ENCODE measurements around the gene CYP2E1.
"Not testable (repeated sequence)": the region's sequence is repeated elsewhere in the genome, so short reads cannot be mapped to it uniquely, and the experiment has no call there.

Gene CYP2E1

DNA sequence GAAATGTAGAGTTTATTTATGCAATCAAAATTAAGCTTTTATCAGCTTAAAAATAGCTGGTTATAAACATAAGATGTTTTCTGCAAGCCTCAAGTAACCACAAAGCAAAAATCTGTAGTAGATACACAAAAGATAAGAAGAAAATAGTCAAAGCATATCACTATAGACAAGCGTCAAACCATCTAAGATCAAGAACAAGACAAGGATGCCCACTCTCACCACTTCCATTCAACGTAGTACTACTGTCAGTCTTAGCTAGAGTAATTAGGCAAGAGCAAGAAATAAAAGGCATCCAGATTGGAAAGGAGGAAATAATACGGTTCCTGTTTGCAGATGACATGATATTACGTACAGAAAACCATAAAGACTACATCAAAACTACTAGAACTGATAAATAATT lies 17.5 kb upstream of the CYP2E1 start:
- DNase-seq (ENCODE audit: low spot score) = no peak
- TF ChIP-seq, protein P1, sequence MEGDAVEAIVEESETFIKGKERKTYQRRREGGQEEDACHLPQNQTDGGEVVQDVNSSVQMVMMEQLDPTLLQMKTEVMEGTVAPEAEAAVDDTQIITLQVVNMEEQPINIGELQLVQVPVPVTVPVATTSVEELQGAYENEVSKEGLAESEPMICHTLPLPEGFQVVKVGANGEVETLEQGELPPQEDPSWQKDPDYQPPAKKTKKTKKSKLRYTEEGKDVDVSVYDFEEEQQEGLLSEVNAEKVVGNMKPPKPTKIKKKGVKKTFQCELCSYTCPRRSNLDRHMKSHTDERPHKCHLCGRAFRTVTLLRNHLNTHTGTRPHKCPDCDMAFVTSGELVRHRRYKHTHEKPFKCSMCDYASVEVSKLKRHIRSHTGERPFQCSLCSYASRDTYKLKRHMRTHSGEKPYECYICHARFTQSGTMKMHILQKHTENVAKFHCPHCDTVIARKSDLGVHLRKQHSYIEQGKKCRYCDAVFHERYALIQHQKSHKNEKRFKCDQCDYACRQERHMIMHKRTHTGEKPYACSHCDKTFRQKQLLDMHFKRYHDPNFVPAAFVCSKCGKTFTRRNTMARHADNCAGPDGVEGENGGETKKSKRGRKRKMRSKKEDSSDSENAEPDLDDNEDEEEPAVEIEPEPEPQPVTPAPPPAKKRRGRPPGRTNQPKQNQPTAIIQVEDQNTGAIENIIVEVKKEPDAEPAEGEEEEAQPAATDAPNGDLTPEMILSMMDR (IDR thresholded peaks at IDR 0.05; ENCODE audit: extremely low read depth, missing control alignments) = no peak

DNA sequence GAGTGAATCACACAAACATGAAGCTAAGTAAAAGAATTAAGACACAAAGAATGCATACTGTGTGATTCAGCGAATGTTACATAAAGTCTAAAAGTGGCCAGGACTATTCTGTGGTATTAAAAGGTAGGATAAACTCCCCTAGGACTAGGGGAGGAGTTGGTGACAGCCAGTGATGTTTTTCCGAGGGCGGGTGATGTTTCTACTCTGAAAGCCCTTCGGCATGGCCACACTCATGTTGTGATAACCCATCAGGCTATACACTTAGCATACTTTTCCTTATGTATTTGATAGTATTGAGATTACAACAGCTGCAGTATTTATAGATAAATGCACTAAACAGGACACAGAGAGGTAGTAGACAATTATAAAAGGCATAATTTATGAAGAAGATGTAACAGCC lies 15.8 kb upstream of the CYP2E1 start:
- DNase-seq (ENCODE audit: low spot score) = no peak
- TF ChIP-seq, protein P1 (IDR thresholded peaks at IDR 0.05; ENCODE audit: extremely low read depth, missing control alignments) = no peak

DNA sequence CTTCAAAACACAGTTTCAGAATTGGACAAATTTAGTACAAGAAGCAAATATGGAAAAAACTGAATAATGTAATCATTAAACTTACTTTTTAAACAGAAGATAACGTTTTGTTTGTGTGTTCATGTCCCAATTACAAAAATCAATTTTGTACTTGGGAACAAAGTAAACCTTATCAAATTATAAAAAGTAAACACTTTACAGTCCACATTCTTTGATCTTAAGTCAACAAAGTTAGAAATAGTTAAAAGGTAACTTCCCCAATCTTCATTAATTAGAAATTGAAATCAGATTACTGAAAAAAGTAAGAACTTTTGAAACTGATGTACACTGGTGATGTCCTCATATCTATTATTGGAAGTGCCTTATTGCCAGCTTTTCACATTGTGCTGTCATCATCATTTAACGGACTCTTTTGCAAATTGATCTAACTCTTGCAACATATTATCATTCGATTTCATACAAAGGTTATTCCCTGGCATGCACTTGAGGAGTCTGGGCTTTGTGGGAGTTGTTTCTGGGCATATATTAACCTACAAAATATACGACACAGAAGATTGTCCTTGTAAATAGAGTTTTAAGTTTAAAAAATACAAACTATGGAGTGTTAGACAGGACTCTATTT lies 15.1 kb upstream of the CYP2E1 start:
- TF ChIP-seq, protein P1 (IDR thresholded peaks at IDR 0.05; ENCODE audit: extremely low read depth, missing control alignments) = no peak
- no peak for DNase-seq (ENCODE audit: low spot score)

DNA sequence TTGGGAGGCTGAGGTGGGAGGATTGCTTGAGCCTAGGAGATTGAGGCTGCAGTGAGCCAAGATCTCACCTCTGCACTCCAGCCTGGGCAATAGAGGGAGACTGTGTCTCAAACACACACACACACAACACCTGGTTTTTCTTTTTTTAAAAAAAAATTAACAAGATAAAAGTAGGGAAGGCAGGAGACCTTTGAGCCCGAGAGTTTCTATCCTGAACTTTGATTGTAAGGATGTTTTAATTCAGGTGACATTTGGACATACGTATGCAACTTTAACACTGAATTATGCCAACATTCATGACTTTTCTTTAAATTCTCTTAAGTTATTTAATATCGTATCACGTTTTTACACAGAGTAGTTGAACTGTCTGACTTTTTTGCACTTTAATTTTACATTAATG lies 11.7 kb upstream of the CYP2E1 start:
- DNase-seq (ENCODE audit: low spot score) = no peak
- TF ChIP-seq, protein P1 (IDR thresholded peaks at IDR 0.05; ENCODE audit: extremely low read depth, missing control alignments) = no peak

DNA sequence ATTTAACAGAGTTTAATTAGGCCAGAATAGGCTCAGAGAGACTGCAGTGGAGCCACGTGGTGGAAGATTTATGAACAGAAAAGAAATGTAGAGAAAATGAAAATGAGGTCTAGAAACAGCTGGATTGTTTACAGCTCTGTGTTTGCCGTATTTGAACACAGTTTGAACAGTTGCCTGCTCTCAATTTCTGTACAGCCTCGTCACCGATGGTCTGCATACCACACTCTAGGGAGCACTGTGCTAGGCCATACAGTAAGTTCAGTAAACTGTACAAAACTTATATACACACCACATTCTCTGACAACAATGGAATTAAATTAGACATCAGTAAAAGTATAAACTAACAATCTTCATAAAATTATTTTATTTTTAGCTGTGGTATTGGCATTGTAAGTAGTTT lies 11.1 kb upstream of the CYP2E1 start:
- TF ChIP-seq, protein P1 (IDR thresholded peaks at IDR 0.05; ENCODE audit: extremely low read depth, missing control alignments) = no peak
- DNase-seq (ENCODE audit: low spot score) = no peak

DNA sequence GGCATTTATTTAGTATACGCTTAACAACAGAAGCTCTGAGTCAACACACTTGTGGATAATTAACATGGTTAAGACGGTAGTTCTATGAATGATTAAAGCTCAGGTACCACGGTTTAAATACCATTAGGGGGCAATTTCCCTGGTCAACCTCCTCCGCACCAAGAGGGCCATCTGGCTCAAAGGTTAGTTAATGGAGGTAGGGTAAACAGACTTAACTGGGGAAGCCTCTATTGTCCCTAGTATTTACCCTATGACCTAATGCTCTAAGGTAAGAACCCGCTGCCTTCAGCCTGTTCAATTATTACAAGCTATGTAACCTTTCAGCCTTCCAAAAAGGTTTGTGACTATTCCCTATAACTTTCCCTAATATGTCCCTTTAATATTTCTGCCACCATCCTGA lies 8.6 kb upstream of the CYP2E1 start:
- not testable (repeated sequence) for DNase-seq (ENCODE audit: low spot score)

DNA sequence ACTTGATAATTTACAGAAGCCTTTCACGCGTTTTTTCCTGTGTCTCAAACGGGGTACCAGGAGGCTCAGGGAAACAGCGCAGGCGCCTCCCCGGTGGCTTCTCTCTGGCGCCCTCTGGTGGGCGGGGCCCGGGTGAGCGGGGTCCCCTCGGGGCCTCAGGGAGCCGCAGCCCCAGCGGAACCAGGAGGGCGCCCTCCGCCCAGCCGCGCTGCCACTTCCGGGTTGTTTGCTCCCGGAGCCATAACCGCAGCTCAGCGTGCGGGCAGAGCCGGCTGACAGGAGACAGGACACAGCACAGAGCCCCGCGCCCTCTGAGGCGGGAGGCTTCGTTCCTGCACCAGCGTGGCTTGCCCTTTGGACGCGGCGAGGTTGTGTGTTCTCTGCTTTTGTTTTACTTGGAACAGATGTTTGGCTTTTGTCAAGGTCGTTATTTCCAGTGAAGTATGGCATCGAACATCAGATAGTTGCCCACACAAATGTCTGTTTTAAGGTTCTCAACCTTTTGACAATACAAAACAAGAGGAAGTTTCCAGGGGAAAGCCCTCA lies 6.9 kb upstream of the CYP2E1 start:
- DNase-seq (ENCODE audit: low spot score) = peak; percentile 90
- TF ChIP-seq, protein P1 (IDR thresholded peaks at IDR 0.05; ENCODE audit: extremely low read depth, missing control alignments) = peak; percentile 36

DNA sequence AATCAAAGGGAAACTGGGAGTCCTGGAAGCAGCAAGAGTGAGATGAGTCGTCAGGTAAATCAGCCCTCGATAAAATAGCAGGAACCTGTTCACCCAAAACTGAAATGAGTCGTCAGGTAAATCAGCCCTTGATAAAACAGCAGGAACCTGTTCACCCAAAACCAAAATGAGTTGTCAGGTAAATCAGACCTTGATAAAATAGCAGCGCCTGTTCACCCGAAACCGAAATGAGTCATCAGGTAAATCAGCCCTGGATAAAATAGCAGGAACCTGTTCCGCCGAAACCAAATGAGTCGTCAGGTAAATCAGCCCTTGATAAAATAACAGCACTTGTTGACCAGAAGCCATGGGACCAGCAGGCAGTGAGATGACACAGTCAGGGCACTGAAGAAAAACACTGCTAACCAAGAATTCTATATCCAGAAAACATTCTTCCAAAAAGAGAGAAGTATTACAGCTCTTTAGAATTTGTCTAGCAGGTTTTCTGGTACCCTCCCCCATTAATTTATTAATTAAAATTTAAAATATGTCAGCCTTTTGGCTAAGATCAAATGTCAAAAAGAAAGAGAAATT lies 3.4 kb upstream of the CYP2E1 start:
- no peak for DNase-seq (ENCODE audit: low spot score)
- TF ChIP-seq, protein P1 (IDR thresholded peaks at IDR 0.05; ENCODE audit: extremely low read depth, missing control alignments) = no peak

All from GM20000 (cell line).